Brain microvascular endothelial cell (primary cell): ENCODE results near the gene TMEM106A.
"Not testable (repeated sequence)": the region's sequence is repeated elsewhere in the genome, so short reads cannot be mapped to it uniquely, and the experiment has no call there.

Experiments used
- DNase-seq: peaks from one replicate; pipeline ENCODE4 v3.0.0-alpha.2; 2020
- H3K27ac ChIP-seq: fragments of 250-450 bp; sonication (Bioruptor Pico); 2 replicates; pipeline ENCODE4 v1.5.1; 2020; ENCODE audit warnings: mild to moderate bottlenecking, moderate library complexity
- H3K27me3 ChIP-seq: fragments of 250-450 bp; sonication (Bioruptor Pico); replicated peaks from 2 replicates; pipeline ENCODE4 v1.5.1; 2020; ENCODE audit warnings: mild to moderate bottlenecking
- H3K36me3 ChIP-seq: fragments of 250-450 bp; sonication (Bioruptor Pico); replicated peaks from 2 replicates; pipeline ENCODE4 v1.5.1; 2020; ENCODE audit warnings: mild to moderate bottlenecking
- H3K4me3 ChIP-seq: 2 replicates; pipeline ENCODE4 v1.5.1; 2011; ENCODE audit warnings: low read depth, mild to moderate bottlenecking, control low read depth, low read length, moderate library complexity
- CTCF ChIP-seq: IDR thresholded peaks from 2 replicates; pipeline ENCODE4 v1.5.1; 2011; ENCODE audit warnings: low read depth, mild to moderate bottlenecking, moderate library complexity, low read length, control low read depth, inconsistent platforms; ENCODE audit errors: missing control alignments
- in situ Hi-C: cut with HindIII; loops from 2 replicates; pipeline ENCODE4 v1.10.0; 2017; ENCODE audit warnings: low sequenced_read_pairs, low pct_ligation_motif_present

The TMEM106A gene

GRCh38 chr17:43171586-43172487, 39.8 kb upstream of the TMEM106A start:
- TF ChIP-seq CTCF: peak; percentile 57
- peak; percentile 77 for DNase-seq
- Histone ChIP-seq H3K36me3 (peaks cover 7% of the 10 kb centered on the region), H3K27me3 (no peaks in the 10 kb centered on the region), H3K4me3 (peak overlapping the region; percentile 94), H3K27ac (peak overlapping the region; percentile 92)
- in situ Hi-C loops: no loop called here

- Histone ChIP-seq H3K4me3 (no peak overlapping the region), H3K36me3 (peaks cover 27% of the 10 kb centered on the region), H3K27ac (peak overlapping the region; percentile 71), H3K27me3 (no peaks in the 10 kb centered on the region)
- no peak for TF ChIP-seq CTCF
- peak; percentile 33 for DNase-seq
- in situ Hi-C loops: no loop called here
Observed at GRCh38 chr17:43175213-43176118, 36.2 kb upstream of the TMEM106A start.

- DNase-seq: no peak
- no peak for TF ChIP-seq CTCF
- in situ Hi-C loops: no loop called here
- H3K4me3 ChIP-seq: no peak overlapping the region
- no peaks in the 10 kb centered on the region for H3K27me3 ChIP-seq
- H3K27ac ChIP-seq: peak overlapping the region; percentile 71
- peaks cover 31% of the 10 kb centered on the region for H3K36me3 ChIP-seq
Observed at GRCh38 chr17:43176119-43176570, 35.5 kb upstream of the TMEM106A start.

- no peak overlapping the region for H3K27ac ChIP-seq
Observed at GRCh38 chr17:43183921-43184320, 27.8 kb upstream of the TMEM106A start.

GRCh38 chr17:43186656-43187055, 25.0 kb upstream of the TMEM106A start:
- H3K36me3 ChIP-seq: peaks cover 55% of the 10 kb centered on the region

More at GRCh38 chr17:43183921-43184320, 27.8 kb upstream of the TMEM106A start:
- H3K4me3 ChIP-seq: no peak overlapping the region
- DNase-seq: no peak
- in situ Hi-C loops: no loop called here
- no peak for TF ChIP-seq CTCF
- no peaks in the 10 kb centered on the region for H3K27me3 ChIP-seq
- H3K36me3 ChIP-seq: peaks cover 44% of the 10 kb centered on the region

DNA sequence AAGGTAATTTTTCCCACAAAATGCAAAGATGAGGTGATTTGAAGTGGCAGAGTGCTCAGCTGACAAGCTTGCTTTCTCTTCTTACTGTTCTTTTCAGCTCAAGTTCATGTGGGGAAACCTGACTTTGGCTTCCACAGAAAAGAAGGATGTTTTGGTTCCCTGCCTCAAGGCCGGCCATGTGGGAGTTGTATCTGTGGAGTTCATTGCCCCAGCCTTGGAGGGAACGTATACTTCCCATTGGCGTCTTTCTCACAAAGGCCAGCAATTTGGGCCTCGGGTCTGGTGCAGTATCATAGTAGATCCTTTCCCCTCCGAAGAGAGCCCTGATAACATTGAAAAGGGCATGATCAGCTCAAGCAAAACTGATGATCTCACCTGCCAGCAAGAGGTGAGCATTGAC, 18.4 kb upstream of the TMEM106A start:
- in situ Hi-C loops: no loop called here
- DNase-seq: no peak
- H3K36me3 ChIP-seq: peaks cover 90% of the 10 kb centered on the region
- H3K4me3 ChIP-seq: no peak overlapping the region
- TF ChIP-seq CTCF: no peak
- no peaks in the 10 kb centered on the region for H3K27me3 ChIP-seq
- H3K27ac ChIP-seq: no peak overlapping the region

More at GRCh38 chr17:43186656-43187055, 25.0 kb upstream of the TMEM106A start:
- H3K27me3 ChIP-seq, DNase-seq, H3K4me3 ChIP-seq, in situ Hi-C loops, H3K27ac ChIP-seq: not testable (repeated sequence)
